Measurements from ENCODE around the gene PRND.
"Not testable (repeated sequence)": the region's sequence is repeated elsewhere in the genome, so short reads cannot be mapped to it uniquely, and the experiment has no call there.

The PRND gene

GRCh38 chr20:4740774-4741431, 19.2 kb downstream of the PRND start:
- DNase-seq = no peak

GRCh38 chr20:4748847-4749246, 27.1 kb downstream of the PRND start:
- no peak for DNase-seq

GRCh38 chr20:4749326-4749725, 27.6 kb downstream of the PRND start:
- no peak for DNase-seq

GRCh38 chr20:4750381-4750780, 28.7 kb downstream of the PRND start:
- DNase-seq = no peak

GRCh38 chr20:4759100-4759884, 37.6 kb downstream of the PRND start:
- DNase-seq = not testable (repeated sequence)

GRCh38 chr20:4763261-4763660, 41.6 kb downstream of the PRND start:
- no peak for DNase-seq

- DNase-seq = no peak
These were observed 42.2 kb downstream of the PRND start for GRCh38 chr20:4763723-4764510.

- no peak for DNase-seq
These were observed 43.1 kb downstream of the PRND start for GRCh38 chr20:4764805-4765204.

GRCh38 chr20:4765681-4766080, 44.0 kb downstream of the PRND start:
- no peak for DNase-seq

- no peak for DNase-seq
These were observed 44.9 kb downstream of the PRND start for GRCh38 chr20:4766631-4767030.

- DNase-seq = no peak
These were observed 45.4 kb downstream of the PRND start for GRCh38 chr20:4767084-4767483.

- no peak for DNase-seq
These were observed 47.6 kb downstream of the PRND start for GRCh38 chr20:4769328-4769727.

GRCh38 chr20:4770026-4770425, 48.3 kb downstream of the PRND start:
- DNase-seq = no peak

- DNase-seq = no peak
These were observed 49.3 kb downstream of the PRND start for GRCh38 chr20:4771004-4771403.

GRCh38 chr20:4772132-4772531, 50.4 kb downstream of the PRND start:
- no peak for DNase-seq

GRCh38 chr20:4773014-4773413, 51.3 kb downstream of the PRND start:
- not testable (repeated sequence) for DNase-seq

GRCh38 chr20:4773736-4774135, 52.0 kb downstream of the PRND start:
- no peak for DNase-seq

- no peak for DNase-seq
These were observed 52.5 kb downstream of the PRND start for GRCh38 chr20:4774207-4774606.

GRCh38 chr20:4775322-4776078, 53.8 kb downstream of the PRND start:
- no peak for DNase-seq

- no peak for DNase-seq
These were observed 54.4 kb downstream of the PRND start for GRCh38 chr20:4776079-4776630.

All from DMS153 (cell line).